Hypothalamus (tissue), 51 donors: ENCODE results near the gene EIF4G3.

Experiments used
- DNase-seq, 51 donors: peaks; one replicate each; lab custom pipeline; 2025; lab: John Stamatoyannopoulos, UW

The EIF4G3 gene

GRCh38 chr1:20787029-20787839, 389.5 kb downstream of the EIF4G3 start, which contains the start of gene HP1BP3:
Gene HP1BP3, minus strand, starts transcription at chr1:20787307. Its CDS starts 6,867 bp downstream, at chr1:20780440.
- DNase-seq, result peak in 48 of 51 donors; percentile 17 to 89 (median 68)

GRCh38 chr1:20786253-20787028, 390.3 kb downstream of the EIF4G3 start:
- peak; percentile 63 to 97 (median 91) for DNase-seq

- DNase-seq, result peak in 4 of 51 donors; percentile 49 to 65 (median 62)
Measured at GRCh38 chr1:20785907-20786252, 390.8 kb downstream of the EIF4G3 start.

- DNase-seq, result no peak
Measured at GRCh38 chr1:20775700-20776099, 401.0 kb downstream of the EIF4G3 start.

GRCh38 chr1:20771780-20772179, 404.9 kb downstream of the EIF4G3 start:
- DNase-seq, result no peak

GRCh38 chr1:20770314-20771087, 406.2 kb downstream of the EIF4G3 start:
- no peak for DNase-seq

GRCh38 chr1:20767271-20767670, 409.4 kb downstream of the EIF4G3 start:
- no peak for DNase-seq

GRCh38 chr1:20763417-20763816, 413.3 kb downstream of the EIF4G3 start:
- no peak for DNase-seq

GRCh38 chr1:20760322-20760721, 416.4 kb downstream of the EIF4G3 start:
- no peak for DNase-seq
